Astrocyte (in vitro differentiated cells and primary cell): Measurements from ENCODE around the gene TRAF7. TPM values are rescaled to one million over a fixed set of nuclear protein-coding genes. Genes with fewer than 3 reads are reported as not detected.

Source experiments
- DNase-seq: peaks from one replicate; pipeline ENCODE4 v3.0.0-alpha.2; 2010; ENCODE audit warnings: low read depth
- FAIRE-seq: peaks from 2 replicates; lab custom pipeline; 2011; peaks lifted over from hg19 to GRCh38; lab: Jason Lieb, UNC
- H2AFZ ChIP-seq: 2 replicates; pipeline ENCODE4 v1.6.0; 2012; ENCODE audit warnings: low read depth, low read length, inconsistent platforms
- H3K27ac ChIP-seq: 2 replicates; pipeline ENCODE4 v1.5.1; 2011; ENCODE audit warnings: low read depth, low read length, inconsistent platforms
- H3K27me3 ChIP-seq: 2 replicates; pipeline ENCODE4 v1.6.0; 2011; ENCODE audit warnings: low read length, inconsistent platforms; ENCODE audit not compliant: insufficient read depth
- H3K36me3 ChIP-seq: 2 replicates; pipeline ENCODE4 v1.5.1; 2011; ENCODE audit warnings: low read length, inconsistent platforms; ENCODE audit not compliant: insufficient read depth
- H3K4me1 ChIP-seq: 2 replicates; pipeline ENCODE4 v1.5.1; 2011; ENCODE audit warnings: low read length, inconsistent platforms; ENCODE audit not compliant: insufficient read depth
- H3K4me2 ChIP-seq: 2 replicates; pipeline ENCODE4 v1.6.0; 2012; ENCODE audit warnings: low read length, inconsistent platforms
- H3K4me3 ChIP-seq: 2 replicates; pipeline ENCODE4 v1.5.1; 2011; ENCODE audit warnings: low read depth, mild to moderate bottlenecking, low read length, inconsistent platforms; ENCODE audit not compliant: insufficient read depth
- H3K79me2 ChIP-seq: 2 replicates; pipeline ENCODE4 v1.6.0; 2012; ENCODE audit warnings: mild to moderate bottlenecking, low read length, inconsistent platforms; ENCODE audit not compliant: insufficient read depth
- H3K9ac ChIP-seq: 2 replicates; pipeline ENCODE4 v1.6.0; 2012; ENCODE audit warnings: mild to moderate bottlenecking, low read length, inconsistent platforms
- H3K9me3 ChIP-seq: 2 replicates; pipeline ENCODE4 v1.5.1; 2012; ENCODE audit warnings: low read depth, mild to moderate bottlenecking, low read length, inconsistent platforms; ENCODE audit not compliant: insufficient read depth
- H4K20me1 ChIP-seq: 2 replicates; pipeline ENCODE4 v1.6.0; 2012; ENCODE audit warnings: low read length, inconsistent platforms; ENCODE audit not compliant: insufficient read depth
- H3K27ac Mint-ChIP-seq: one replicate; pipeline ENCODE4 v1.8.0; 2021; ENCODE audit warnings: mild to moderate bottlenecking, mixed read lengths; ENCODE audit not compliant: unreplicated experiment
- H3K27me3 Mint-ChIP-seq: one replicate; pipeline ENCODE4 v1.8.0; 2021; ENCODE audit warnings: low read depth, mixed read lengths; ENCODE audit not compliant: unreplicated experiment
- H3K36me3 Mint-ChIP-seq: one replicate; pipeline ENCODE4 v1.8.0; 2021; ENCODE audit warnings: low read depth, mixed read lengths; ENCODE audit not compliant: unreplicated experiment
- H3K4me1 Mint-ChIP-seq: one replicate; pipeline ENCODE4 v1.8.0; 2021; ENCODE audit warnings: low read depth, mixed read lengths; ENCODE audit not compliant: unreplicated experiment
- H3K4me3 Mint-ChIP-seq: one replicate; pipeline ENCODE4 v1.8.0; 2021; ENCODE audit warnings: mild to moderate bottlenecking, moderate library complexity, mixed read lengths; ENCODE audit not compliant: unreplicated experiment
- H3K9me3 Mint-ChIP-seq: one replicate; pipeline ENCODE4 v1.8.0; 2021; ENCODE audit warnings: mild to moderate bottlenecking, mixed read lengths; ENCODE audit not compliant: unreplicated experiment
- EZH2 ChIP-seq: IDR thresholded peaks from 2 replicates; pipeline ENCODE4 v1.6.1; 2012; ENCODE audit warnings: mild to moderate bottlenecking, low read length, inconsistent platforms; ENCODE audit not compliant: insufficient read depth
- total RNA-seq: library from RNA; stranded (reverse); gene quantifications from 2 replicates; pipeline ENCODE4 v1.2.1, GENCODE V29; 2021
- TF ChIP-seq, protein P1 (sequence below): IDR thresholded peaks from 2 replicates; pipeline ENCODE4 v1.5.1; 2011; ENCODE audit warnings: low read depth, mild to moderate bottlenecking, inconsistent platforms, low read length, moderate library complexity; ENCODE audit not compliant: insufficient read depth

The TRAF7 gene
- total RNA-seq, 1 donor from 2014 or later = 92.1 TPM

DNA sequence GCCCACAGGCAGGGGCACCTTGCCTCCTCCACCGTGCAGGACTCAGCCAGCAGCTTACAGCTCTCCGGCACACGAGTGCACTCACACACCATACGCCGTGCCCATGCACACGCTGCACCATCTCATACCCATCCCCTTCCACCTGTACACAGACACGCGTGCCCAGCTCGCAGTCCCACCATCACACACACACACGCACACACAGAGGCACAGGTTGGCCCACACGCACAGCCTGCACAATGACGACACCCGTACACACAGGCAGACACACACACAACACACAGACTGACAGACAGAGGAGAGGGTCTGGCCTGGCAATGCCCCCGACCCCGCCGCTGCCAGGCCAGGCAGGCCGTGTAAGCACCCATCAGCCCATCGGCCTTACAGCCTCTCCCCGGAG lies 28.8 kb downstream of the TRAF7 start:
- no peak overlapping the region for H3K9ac ChIP-seq
- no peak overlapping the region for H3K27ac ChIP-seq
- H3K4me2 ChIP-seq = no peak overlapping the region
- DNase-seq (no peak), FAIRE-seq (no peak)
- no peaks in the 10 kb centered on the region for H3K27me3 ChIP-seq
- no peaks in the 10 kb centered on the region for H3K79me2 ChIP-seq
- no peaks in the 10 kb centered on the region for H4K20me1 ChIP-seq
- peaks cover 2% of the 10 kb centered on the region for H3K36me3 Mint-ChIP-seq
- H3K36me3 ChIP-seq = no peaks in the 10 kb centered on the region
- no peaks in the 10 kb centered on the region for H3K4me1 ChIP-seq
- TF ChIP-seq, protein P1, sequence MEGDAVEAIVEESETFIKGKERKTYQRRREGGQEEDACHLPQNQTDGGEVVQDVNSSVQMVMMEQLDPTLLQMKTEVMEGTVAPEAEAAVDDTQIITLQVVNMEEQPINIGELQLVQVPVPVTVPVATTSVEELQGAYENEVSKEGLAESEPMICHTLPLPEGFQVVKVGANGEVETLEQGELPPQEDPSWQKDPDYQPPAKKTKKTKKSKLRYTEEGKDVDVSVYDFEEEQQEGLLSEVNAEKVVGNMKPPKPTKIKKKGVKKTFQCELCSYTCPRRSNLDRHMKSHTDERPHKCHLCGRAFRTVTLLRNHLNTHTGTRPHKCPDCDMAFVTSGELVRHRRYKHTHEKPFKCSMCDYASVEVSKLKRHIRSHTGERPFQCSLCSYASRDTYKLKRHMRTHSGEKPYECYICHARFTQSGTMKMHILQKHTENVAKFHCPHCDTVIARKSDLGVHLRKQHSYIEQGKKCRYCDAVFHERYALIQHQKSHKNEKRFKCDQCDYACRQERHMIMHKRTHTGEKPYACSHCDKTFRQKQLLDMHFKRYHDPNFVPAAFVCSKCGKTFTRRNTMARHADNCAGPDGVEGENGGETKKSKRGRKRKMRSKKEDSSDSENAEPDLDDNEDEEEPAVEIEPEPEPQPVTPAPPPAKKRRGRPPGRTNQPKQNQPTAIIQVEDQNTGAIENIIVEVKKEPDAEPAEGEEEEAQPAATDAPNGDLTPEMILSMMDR = no peak
- no peak for TF ChIP-seq EZH2
- H3K4me3 ChIP-seq = no peak overlapping the region
- H3K27me3 Mint-ChIP-seq = peaks cover 3% of the 10 kb centered on the region
- no peak overlapping the region for H3K27ac Mint-ChIP-seq
- H2AFZ ChIP-seq = no peak overlapping the region
- no peak overlapping the region for H3K4me3 Mint-ChIP-seq
- H3K9me3 Mint-ChIP-seq = no peaks in the 10 kb centered on the region
- no peaks in the 10 kb centered on the region for H3K4me1 Mint-ChIP-seq
- no peaks in the 10 kb centered on the region for H3K9me3 ChIP-seq

DNA sequence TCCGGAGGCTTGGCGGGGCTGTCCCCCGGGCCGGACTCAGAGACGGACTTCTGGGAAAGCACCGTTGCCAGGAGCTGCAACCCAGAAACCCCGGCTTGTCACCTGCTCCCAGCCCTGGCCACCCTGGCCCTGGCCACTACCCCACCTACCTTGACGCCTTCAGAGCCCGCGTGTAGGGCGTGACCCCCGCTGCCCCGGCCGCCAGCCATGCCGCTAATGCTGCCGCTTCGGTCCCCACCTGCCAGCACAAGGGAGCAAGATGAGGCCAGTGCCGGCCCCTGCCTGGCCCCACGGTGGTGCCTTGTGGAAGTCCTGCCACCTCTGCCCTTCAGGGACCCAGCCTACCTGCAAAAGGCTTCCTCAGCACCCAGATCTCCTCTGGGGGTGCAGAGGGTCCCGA lies 29.4 kb downstream of the TRAF7 start:
- TF ChIP-seq, protein P1 = no peak
- TF ChIP-seq EZH2 = no peak

GRCh38 chr16:2186064-2186463 lies 30.5 kb downstream of the TRAF7 start:
- DNase-seq = no peak
- no peaks in the 10 kb centered on the region for H3K36me3 ChIP-seq

More for the DNA sequence above, 29.4 kb downstream of the TRAF7 start:
- H3K27me3 ChIP-seq = no peaks in the 10 kb centered on the region
- H3K4me1 ChIP-seq = no peaks in the 10 kb centered on the region
- H3K9me3 Mint-ChIP-seq = no peaks in the 10 kb centered on the region
- DNase-seq = no peak
- H3K9me3 ChIP-seq = no peaks in the 10 kb centered on the region
- H3K4me1 Mint-ChIP-seq = no peaks in the 10 kb centered on the region
- H3K4me3 Mint-ChIP-seq = no peak overlapping the region
- no peaks in the 10 kb centered on the region for H3K36me3 ChIP-seq
- H3K4me3 ChIP-seq = no peak overlapping the region
- FAIRE-seq = no peak
- no peaks in the 10 kb centered on the region for H3K79me2 ChIP-seq
- peaks cover 3% of the 10 kb centered on the region for H3K27me3 Mint-ChIP-seq
- H3K27ac Mint-ChIP-seq = no peak overlapping the region
- no peak overlapping the region for H2AFZ ChIP-seq
- H4K20me1 ChIP-seq = no peaks in the 10 kb centered on the region
- no peak overlapping the region for H3K27ac ChIP-seq
- H3K36me3 Mint-ChIP-seq = peaks cover 2% of the 10 kb centered on the region
- H3K9ac ChIP-seq = no peak overlapping the region
- H3K4me2 ChIP-seq = no peak overlapping the region

More at GRCh38 chr16:2186064-2186463, 30.5 kb downstream of the TRAF7 start:
- H3K4me1 Mint-ChIP-seq = no peaks in the 10 kb centered on the region
- H3K4me3 Mint-ChIP-seq = no peak overlapping the region
- H3K27ac Mint-ChIP-seq = peak overlapping the region; percentile 75
- no peak overlapping the region for H3K9ac ChIP-seq
- H3K27ac ChIP-seq = no peak overlapping the region
- H4K20me1 ChIP-seq = no peaks in the 10 kb centered on the region
- no peaks in the 10 kb centered on the region for H3K79me2 ChIP-seq
- no peaks in the 10 kb centered on the region for H3K27me3 ChIP-seq
- H3K4me2 ChIP-seq = no peak overlapping the region
- TF ChIP-seq, protein P1 = no peak
- no peak for TF ChIP-seq EZH2
- no peaks in the 10 kb centered on the region for H3K9me3 ChIP-seq
- no peak for FAIRE-seq
- no peaks in the 10 kb centered on the region for H3K4me1 ChIP-seq
- no peak overlapping the region for H2AFZ ChIP-seq
- H3K36me3 Mint-ChIP-seq = peaks cover 2% of the 10 kb centered on the region
- no peak overlapping the region for H3K4me3 ChIP-seq
- peaks cover 3% of the 10 kb centered on the region for H3K27me3 Mint-ChIP-seq
- H3K9me3 Mint-ChIP-seq = no peaks in the 10 kb centered on the region
